ENCODE data around the gene SURF2. TPM values are rescaled to one million over a fixed set of nuclear protein-coding genes. Genes with fewer than 3 reads are reported as not detected.
"Not testable (repeated sequence)": the region's sequence is repeated elsewhere in the genome, so short reads cannot be mapped to it uniquely, and the experiment has no call there.

The SURF2 gene
- total and polyA plus RNA-seq, 3 experiments from 2014 or later: 34.9 to 46.6 (median 35.2) TPM

DNA sequence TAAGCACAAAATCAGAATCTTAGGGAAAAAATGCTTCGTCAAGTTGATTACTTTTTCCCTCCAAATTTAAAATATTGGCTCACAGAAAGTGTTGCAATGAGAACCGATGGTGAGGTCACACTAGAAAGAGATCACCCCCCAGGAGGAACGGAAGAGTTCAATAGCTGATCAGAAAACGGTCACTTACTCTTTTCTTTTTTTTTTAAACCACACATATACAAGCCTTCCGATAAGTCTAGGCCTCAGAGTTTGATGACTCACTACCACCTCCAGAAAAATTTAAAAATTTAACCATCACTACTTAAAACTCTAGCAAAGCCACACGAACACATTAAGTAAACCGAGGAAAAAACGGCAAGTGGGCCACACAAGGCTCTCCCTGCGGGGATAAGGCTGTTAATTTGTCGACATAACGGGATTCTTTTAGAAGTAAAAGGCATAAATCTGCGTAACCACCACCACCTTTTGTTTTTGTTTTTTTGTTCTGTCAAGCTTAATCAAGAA, 18.3 kb downstream of the SURF2 start:
- Histone ChIP-seq H3K4me1 (ENCODE audit: insufficient read depth, low read length) (peaks cover 50% of the 10 kb centered on the region), H3K9me3 (ENCODE audit: low read length) (no peaks in the 10 kb centered on the region), H3K27ac (ENCODE audit: low read depth, low read length) (peak overlapping the region; percentile 87), H3K27me3 (ENCODE audit: insufficient read depth, low read length, poor library complexity, severe bottlenecking) (no peaks in the 10 kb centered on the region), H3K4me3 (ENCODE audit: low read length) (peak overlapping the region; percentile 84), H3K36me3 (ENCODE audit: insufficient read depth, low read length) (no peaks in the 10 kb centered on the region)
- Mint-ChIP-seq H3K4me3 (peak overlapping the region; percentile 91 to 98 (median 95)), H3K27me3 (no peaks in the 10 kb centered on the region), H3K27ac (peak overlapping the region; percentile 94 to 99 (median 98)), H3K4me1 (peaks cover 50 to 55% (median 55%) of the 10 kb centered on the region in 3 donors), H3K9me3 (no peaks in the 10 kb centered on the region), H3K36me3 (peaks cover 0 to 37% (median 2%) of the 10 kb centered on the region in 3 donors)
- ChIA-PET CTCF (interaction anchor here (1.3 to 6.5 kb wide), 6 partner anchors 11 to 112 kb away, joined by 3 to 84 read pairs (median 8); partner anchors contain the start of genes MED22, RPL7A, SURF1 and SURF2), POLR2A (interaction anchor here (1.0 to 2.5 kb wide), 4 partner anchors 12 to 39 kb away, joined by 4 to 25 read pairs (median 12); partner anchors contain the start of genes MED22, RPL7A, SURF1 and SURF2)
- peak in 1 of 5 donors; percentile 51 for DNase-seq

DNA sequence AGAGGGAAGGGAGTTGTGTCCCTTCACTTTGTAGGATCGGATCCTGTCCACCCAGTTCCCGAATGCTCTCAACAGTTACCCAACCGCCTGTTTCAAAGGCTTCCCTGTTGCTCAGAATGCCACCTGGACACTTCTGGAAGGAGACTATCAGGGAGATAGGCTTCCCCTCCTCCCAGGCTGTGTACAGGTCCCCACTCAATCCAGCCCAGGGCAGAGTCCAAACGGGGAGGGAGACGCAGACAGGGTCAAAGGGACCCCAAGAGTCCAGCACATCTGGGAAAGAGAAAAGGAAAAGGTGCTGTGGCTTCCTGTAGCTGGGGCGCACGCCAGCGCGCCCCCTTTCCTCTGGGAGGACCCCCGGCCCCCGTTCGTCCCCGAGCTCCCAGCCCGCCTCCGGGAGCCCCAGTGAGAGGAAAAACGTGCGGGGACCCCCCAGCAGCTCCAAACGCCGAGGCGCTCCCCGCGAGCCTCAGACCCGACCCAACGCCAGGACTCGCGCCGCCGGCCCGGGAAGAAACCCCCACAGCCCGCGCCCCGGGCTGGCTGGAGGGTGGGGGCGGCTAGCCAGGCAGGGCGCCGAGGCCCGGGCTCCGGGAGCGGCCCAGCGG, 18.9 kb downstream of the SURF2 start:
- ChIA-PET CTCF (interaction anchor here (1.3 to 6.5 kb wide), 6 partner anchors 11 to 111 kb away, joined by 3 to 84 read pairs (median 8); partner anchors contain the start of genes MED22, RPL7A, SURF1 and SURF2), POLR2A (interaction anchor here (1.7 to 2.5 kb wide), 3 partner anchors 12 to 27 kb away, joined by 4 to 25 read pairs (median 16); partner anchors contain the start of genes MED22, RPL7A, SURF1 and SURF2)
- Histone ChIP-seq H3K27me3 (ENCODE audit: insufficient read depth, low read length, poor library complexity, severe bottlenecking) (no peaks in the 10 kb centered on the region), H3K36me3 (ENCODE audit: insufficient read depth, low read length) (no peaks in the 10 kb centered on the region), H3K4me1 (ENCODE audit: insufficient read depth, low read length) (peaks cover 44% of the 10 kb centered on the region), H3K27ac (ENCODE audit: low read depth, low read length) (peak overlapping the region; percentile 87), H3K4me3 (ENCODE audit: low read length) (peak overlapping the region; percentile 84), H3K9me3 (ENCODE audit: low read length) (no peaks in the 10 kb centered on the region)
- H3K4me1 Mint-ChIP-seq: peaks cover 45 to 50% (median 49%) of the 10 kb centered on the region in 3 donors
- no peaks in the 10 kb centered on the region for H3K9me3 Mint-ChIP-seq
- peak overlapping the region; percentile 91 to 98 (median 95) for H3K4me3 Mint-ChIP-seq
- H3K27ac Mint-ChIP-seq: peak overlapping the region; percentile 94 to 99 (median 98)
- DNase-seq: no peak
- H3K27me3 Mint-ChIP-seq: no peaks in the 10 kb centered on the region
- peaks cover 0 to 32% (median 2%) of the 10 kb centered on the region in 3 donors for H3K36me3 Mint-ChIP-seq

DNA sequence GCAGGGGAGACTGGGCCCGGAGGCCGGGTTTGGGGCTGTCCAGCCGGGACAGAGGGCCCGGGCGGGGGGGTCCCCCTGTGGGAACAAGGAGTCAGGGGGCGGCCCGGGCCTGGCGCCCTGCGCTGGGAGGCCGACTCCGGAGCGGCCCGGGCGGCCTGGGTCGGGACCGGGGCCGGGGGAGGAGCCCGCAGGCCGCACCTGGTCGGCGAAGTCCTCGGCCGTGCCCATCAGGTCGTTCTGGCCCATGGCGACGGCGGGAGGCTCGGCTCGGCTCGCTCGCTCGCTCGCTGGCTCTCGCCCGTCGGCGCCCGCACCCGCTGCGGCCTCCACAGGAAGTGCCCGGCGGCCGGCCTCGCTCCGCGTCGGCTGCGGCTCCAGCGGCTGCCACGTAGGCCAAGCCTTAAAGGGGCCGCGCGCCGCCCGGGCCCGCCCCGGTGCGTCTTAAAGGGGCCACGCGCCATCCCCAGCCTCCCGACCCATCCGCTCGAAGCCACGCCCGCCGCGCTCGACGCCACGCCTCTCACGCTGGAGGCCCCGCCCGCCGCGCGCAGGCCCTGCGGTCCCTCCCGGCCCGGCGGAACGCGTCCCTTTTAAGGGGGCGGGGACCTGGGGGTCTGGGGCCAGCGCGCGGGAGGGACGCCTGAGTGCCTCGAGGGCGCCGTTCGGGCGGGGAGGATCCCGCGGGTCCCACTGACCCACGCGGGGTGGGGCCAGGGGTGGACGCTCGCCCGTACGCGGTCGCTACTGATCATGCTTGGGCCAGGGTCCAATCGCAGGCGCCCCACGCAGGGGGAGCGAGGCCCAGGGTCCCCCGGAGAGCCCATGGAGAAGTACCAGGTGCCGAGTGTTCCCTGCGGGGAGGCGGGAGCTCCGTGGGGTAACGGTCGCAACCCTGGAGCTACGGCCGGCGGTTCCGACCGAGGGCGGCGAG, 19.6 kb downstream of the SURF2 start, which contains the start of the genes STKLD1 and SURF4:
STKLD1 (plus strand) TSS at position 643 of the 931 bp plus-strand sequence; CDS start at position 751, 108 bp downstream.
SURF4 (minus strand) TSS at position 337 of the 931 bp plus-strand sequence; CDS start at position 246, 91 bp downstream.
- Mint-ChIP-seq H3K27me3 (no peaks in the 10 kb centered on the region), H3K9me3 (no peaks in the 10 kb centered on the region), H3K4me1 (peaks cover 37 to 42% (median 42%) of the 10 kb centered on the region in 3 donors), H3K4me3 (peak within 1 kb of the TSS; percentile 91 to 98 (median 95)), H3K36me3 (peaks cover 0 to 27% (median 2%) of the 10 kb centered on the region in 3 donors), H3K27ac (peak within 1 kb of the TSS; percentile 94 to 99 (median 98))
- Histone ChIP-seq H3K27ac (ENCODE audit: low read depth, low read length) (peak within 1 kb of the TSS; percentile 87), H3K27me3 (ENCODE audit: insufficient read depth, low read length, poor library complexity, severe bottlenecking) (no peaks in the 10 kb centered on the region), H3K4me1 (ENCODE audit: insufficient read depth, low read length) (peaks cover 37% of the 10 kb centered on the region), H3K9me3 (ENCODE audit: low read length) (no peaks in the 10 kb centered on the region), H3K36me3 (ENCODE audit: insufficient read depth, low read length) (no peaks in the 10 kb centered on the region), H3K4me3 (ENCODE audit: low read length) (peak within 1 kb of the TSS; percentile 84)
- CTCF ChIA-PET: interaction anchor here (0.8 to 6.5 kb wide), 4 partner anchors 12 to 41 kb away, joined by 3 to 47 read pairs (median 8); partner anchors contain the start of genes MED22 and RPL7A
- DNase-seq: peak; percentile 91 to 94 (median 92)
- POLR2A ChIA-PET: interaction anchor here (0.6 to 2.5 kb wide), 5 partner anchors 20 to 43 kb away, joined by 3 to 25 read pairs (median 7); partner anchors contain the start of genes MED22, RPL7A, SURF1 and SURF2

- not testable (repeated sequence) for H3K9me3 ChIP-seq (ENCODE audit: low read length); H3K4me3 ChIP-seq (ENCODE audit: low read length); H3K36me3 ChIP-seq (ENCODE audit: insufficient read depth, low read length); H3K9me3 Mint-ChIP-seq; H3K27me3 ChIP-seq (ENCODE audit: insufficient read depth, low read length, poor library complexity, severe bottlenecking); H3K27ac ChIP-seq (ENCODE audit: low read depth, low read length); DNase-seq; H3K27me3 Mint-ChIP-seq
- H3K4me1 ChIP-seq (ENCODE audit: insufficient read depth, low read length): peaks cover 24% of the 10 kb centered on the region
- Mint-ChIP-seq H3K27ac (peak overlapping the region in 5 of 8 donors; percentile 46 to 83 (median 75)), H3K4me3 (peak overlapping the region; percentile 64 to 84 (median 75)), H3K36me3 (peaks cover 0 to 22% (median 2%) of the 10 kb centered on the region in 3 donors), H3K4me1 (peaks cover 24 to 29% (median 29%) of the 10 kb centered on the region in 3 donors)
- ChIA-PET POLR2A (interaction anchor here (1.0 to 1.8 kb wide), 2 partner anchors 29 to 45 kb away, joined by 3 to 7 read pairs; partner anchors contain the start of genes MED22 and RPL7A), CTCF (interaction anchor here (0.8 kb wide), 2 partner anchors 27 to 29 kb away, joined by 3 read pairs; partner anchors contain the start of genes MED22 and RPL7A)
Measured at GRCh38 chr9:133377280-133377679, 20.9 kb downstream of the SURF2 start.

GRCh38 chr9:133377721-133378216, 21.4 kb downstream of the SURF2 start:
- peaks cover 0 to 17% (median 2%) of the 10 kb centered on the region in 3 donors for H3K36me3 Mint-ChIP-seq
- Histone ChIP-seq H3K27ac (ENCODE audit: low read depth, low read length) (no peak overlapping the region), H3K9me3 (ENCODE audit: low read length) (no peaks in the 10 kb centered on the region), H3K27me3 (ENCODE audit: insufficient read depth, low read length, poor library complexity, severe bottlenecking) (no peaks in the 10 kb centered on the region), H3K4me3 (ENCODE audit: low read length) (no peak overlapping the region), H3K36me3 (ENCODE audit: insufficient read depth, low read length) (no peaks in the 10 kb centered on the region), H3K4me1 (ENCODE audit: insufficient read depth, low read length) (peaks cover 19% of the 10 kb centered on the region)
- ChIA-PET POLR2A (interaction anchor here (1.8 kb wide), 1 partner anchor 30 kb away, joined by 7 read pairs; the partner anchor contains the start of genes MED22 and RPL7A), CTCF (interaction anchor here (1.1 kb wide), 1 partner anchor 43 kb away, joined by 3 read pairs; no protein-coding TSS in a partner anchor)
- H3K27me3 Mint-ChIP-seq: no peaks in the 10 kb centered on the region
- H3K9me3 Mint-ChIP-seq: no peaks in the 10 kb centered on the region
- DNase-seq: no peak
- peak overlapping the region in 2 of 8 donors; percentile 31 to 83 for H3K27ac Mint-ChIP-seq
- peak overlapping the region in 1 of 7 donors; percentile 82 for H3K4me3 Mint-ChIP-seq
- peaks cover 19 to 24% (median 24%) of the 10 kb centered on the region in 3 donors for H3K4me1 Mint-ChIP-seq

- Histone ChIP-seq H3K4me1 (ENCODE audit: insufficient read depth, low read length) (peaks cover 12% of the 10 kb centered on the region), H3K4me3 (ENCODE audit: low read length) (no peak overlapping the region), H3K36me3 (ENCODE audit: insufficient read depth, low read length) (no peaks in the 10 kb centered on the region), H3K27me3 (ENCODE audit: insufficient read depth, low read length, poor library complexity, severe bottlenecking) (no peaks in the 10 kb centered on the region), H3K27ac (ENCODE audit: low read depth, low read length) (no peak overlapping the region), H3K9me3 (ENCODE audit: low read length) (no peaks in the 10 kb centered on the region)
- H3K36me3 Mint-ChIP-seq: peaks cover 0 to 11% (median 2%) of the 10 kb centered on the region in 3 donors
- H3K4me1 Mint-ChIP-seq: peaks cover 13 to 17% (median 17%) of the 10 kb centered on the region in 3 donors
- peak overlapping the region in 2 of 7 donors; percentile 20 to 82 for H3K4me3 Mint-ChIP-seq
- POLR2A ChIA-PET: no interaction called here
- peak overlapping the region in 1 of 8 donors; percentile 31 for H3K27ac Mint-ChIP-seq
- CTCF ChIA-PET: interaction anchor here (1.1 kb wide), 1 partner anchor 43 kb away, joined by 3 read pairs; no protein-coding TSS in a partner anchor
- H3K27me3 Mint-ChIP-seq: no peaks in the 10 kb centered on the region
- no peaks in the 10 kb centered on the region for H3K9me3 Mint-ChIP-seq
- DNase-seq: no peak
Measured at GRCh38 chr9:133378408-133378962, 22.1 kb downstream of the SURF2 start.
